Endodermal cell (in vitro differentiated cells): ENCODE results near the gene EAPP. TPM values are rescaled to one million over a fixed set of nuclear protein-coding genes. Genes with fewer than 3 reads are reported as not detected.

ENCODE experiments used
- DNase-seq: peaks from one replicate; pipeline ENCODE4 v3.0.0-alpha.2; 2017
- H3K27ac ChIP-seq: 2 replicates; pipeline ENCODE4 v1.5.1; 2013; ENCODE audit warnings: mild to moderate bottlenecking, low read depth, low read length, moderate library complexity
- H3K27me3 ChIP-seq: 2 replicates; pipeline ENCODE4 v1.6.1; 2013; ENCODE audit warnings: mild to moderate bottlenecking, low read length, moderate library complexity; ENCODE audit not compliant: insufficient read depth, control insufficient read depth, poor library complexity, severe bottlenecking
- H3K36me3 ChIP-seq: 2 replicates; pipeline ENCODE4 v1.7.0; 2013; ENCODE audit warnings: mild to moderate bottlenecking, low read length, moderate library complexity; ENCODE audit not compliant: control insufficient read depth, insufficient read depth
- H3K4me1 ChIP-seq: one replicate; pipeline ENCODE4 v1.7.0; 2013; ENCODE audit warnings: low read length; ENCODE audit not compliant: control insufficient read depth, insufficient read depth
- H3K4me3 ChIP-seq: 2 replicates; pipeline ENCODE4 v1.5.1; 2013; ENCODE audit warnings: mild to moderate bottlenecking, low read length, moderate library complexity
- H3K9ac ChIP-seq: 2 replicates; pipeline ENCODE4 v1.6.1; 2013; ENCODE audit warnings: mild to moderate bottlenecking, low read length, moderate library complexity; ENCODE audit not compliant: poor library complexity, severe bottlenecking; ENCODE audit errors: extremely low read depth
- H3K9me3 ChIP-seq: 2 replicates; pipeline ENCODE4 v1.6.1; 2013; ENCODE audit warnings: mild to moderate bottlenecking, low read length, moderate library complexity; ENCODE audit not compliant: control insufficient read depth
- H3K27ac Mint-ChIP-seq: 2 replicates; pipeline ENCODE4 v1.8.0; 2020; ENCODE audit warnings: mixed read lengths
- H3K27me3 Mint-ChIP-seq: 2 replicates; pipeline ENCODE4 v1.8.0; 2021; ENCODE audit warnings: mild to moderate bottlenecking, mixed read lengths; ENCODE audit not compliant: insufficient read depth
- H3K36me3 Mint-ChIP-seq: 2 replicates; pipeline ENCODE4 v1.8.0; 2020; ENCODE audit warnings: low read depth, mixed read lengths
- H3K4me1 Mint-ChIP-seq: 2 replicates; pipeline ENCODE4 v1.8.0; 2020; ENCODE audit warnings: mixed read lengths
- H3K4me3 Mint-ChIP-seq: 2 replicates; pipeline ENCODE4 v1.8.0; 2020; ENCODE audit warnings: mild to moderate bottlenecking, moderate library complexity, mixed read lengths
- H3K9me3 Mint-ChIP-seq: 2 replicates; pipeline ENCODE4 v1.8.0; 2020; ENCODE audit warnings: mild to moderate bottlenecking, mixed read lengths
- WGBS, 2 experiments: methylation state at CpG; one replicate each; pipeline versions ENCODE4 v1.1.5 to v1.1.7; 2013; ENCODE audit warnings: missing lambda C conversion rate in 2 of 2, mixed read lengths in 1 of 2; ENCODE audit not compliant: insufficient coverage in 1 of 2, insufficient read length in 1 of 2; 5-methylcytosine and 5-hydroxymethylcytosine counted together
- long read RNA-seq, 4 experiments: library from polyadenylated mRNA in 2 of 4; library from RNA in 1 of 4; library from capped mRNA in 1 of 4; stranded (forward) in 3 of 4; unstranded in 1 of 4; transcript quantifications; one replicate each; pipeline ENCODE4 v2.0.0, GENCODE V29; 2020 to 2021; ENCODE audit warnings: inconsistent platforms in 1 of 4
- polyA plus RNA-seq, 2 experiments: library from polyadenylated mRNA; stranded (reverse); fragments of 50-300 nt; gene quantifications; one replicate each; pipeline ENCODE4 v1.2.3, GENCODE V29; 2013
- total RNA-seq, 2 donors: library from RNA; stranded (reverse); fragmentation: NEBNext Ultra II Directional in 1 of 2; extraction: Animal tissue kit (Norgen Biotek cat#: 25700) in 1 of 2; gene quantifications; 2 replicates in 1 of 2; 3 replicates in 1 of 2; pipeline ENCODE4 v1.2.1, GENCODE V29; 2021
- TF ChIP-seq, protein P1 (sequence below): fragments of 200-600 bp; sonication (generic); conservative IDR thresholded peaks from 2 replicates; pipeline ENCODE4 v1.5.0; 2021; ENCODE audit warnings: antibody characterized with exemption, mild to moderate bottlenecking

EAPP gene, protein sequence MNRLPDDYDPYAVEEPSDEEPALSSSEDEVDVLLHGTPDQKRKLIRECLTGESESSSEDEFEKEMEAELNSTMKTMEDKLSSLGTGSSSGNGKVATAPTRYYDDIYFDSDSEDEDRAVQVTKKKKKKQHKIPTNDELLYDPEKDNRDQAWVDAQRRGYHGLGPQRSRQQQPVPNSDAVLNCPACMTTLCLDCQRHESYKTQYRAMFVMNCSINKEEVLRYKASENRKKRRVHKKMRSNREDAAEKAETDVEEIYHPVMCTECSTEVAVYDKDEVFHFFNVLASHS
- 10 to 100 TPM; 34.7 to 38.6 TPM for total RNA-seq
- polyA plus RNA-seq (2013, experiment 1 of 2) = 46.6 TPM
- polyA plus RNA-seq (2013, experiment 2 of 2) = 42.3 TPM
- long read RNA-seq, experiment 1, transcript EAPP-201 (6 exons, 1,321 nt) = major isoform, 15 of 23 reads
- long read RNA-seq, experiment 1, partial matches to known transcripts = 3 of 23 reads
- long read RNA-seq, experiment 1, other reads (novel, unspliced or antisense) = 3 of 23 reads
- long read RNA-seq, experiment 2, transcript EAPP-201 (6 exons, 1,321 nt) = major isoform, 44 of 49 reads
- long read RNA-seq, experiment 2, partial matches to known transcripts = 0 of 49 reads
- long read RNA-seq, experiment 2, other reads (novel, unspliced or antisense) = 5 of 49 reads
- long read RNA-seq, experiment 3, transcript EAPP-201 (6 exons, 1,321 nt) = major isoform, 50 of 61 reads
- long read RNA-seq, experiment 3, partial matches to known transcripts = 3 of 61 reads
- long read RNA-seq, experiment 3, other reads (novel, unspliced or antisense) = 8 of 61 reads
- long read RNA-seq, experiment 4, transcript EAPP-201 (6 exons, 1,321 nt) = major isoform, 43 of 46 reads
- long read RNA-seq, experiment 4, partial matches to known transcripts = 0 of 46 reads
- long read RNA-seq, experiment 4, other reads (novel, unspliced or antisense) = 3 of 46 reads

DNA sequence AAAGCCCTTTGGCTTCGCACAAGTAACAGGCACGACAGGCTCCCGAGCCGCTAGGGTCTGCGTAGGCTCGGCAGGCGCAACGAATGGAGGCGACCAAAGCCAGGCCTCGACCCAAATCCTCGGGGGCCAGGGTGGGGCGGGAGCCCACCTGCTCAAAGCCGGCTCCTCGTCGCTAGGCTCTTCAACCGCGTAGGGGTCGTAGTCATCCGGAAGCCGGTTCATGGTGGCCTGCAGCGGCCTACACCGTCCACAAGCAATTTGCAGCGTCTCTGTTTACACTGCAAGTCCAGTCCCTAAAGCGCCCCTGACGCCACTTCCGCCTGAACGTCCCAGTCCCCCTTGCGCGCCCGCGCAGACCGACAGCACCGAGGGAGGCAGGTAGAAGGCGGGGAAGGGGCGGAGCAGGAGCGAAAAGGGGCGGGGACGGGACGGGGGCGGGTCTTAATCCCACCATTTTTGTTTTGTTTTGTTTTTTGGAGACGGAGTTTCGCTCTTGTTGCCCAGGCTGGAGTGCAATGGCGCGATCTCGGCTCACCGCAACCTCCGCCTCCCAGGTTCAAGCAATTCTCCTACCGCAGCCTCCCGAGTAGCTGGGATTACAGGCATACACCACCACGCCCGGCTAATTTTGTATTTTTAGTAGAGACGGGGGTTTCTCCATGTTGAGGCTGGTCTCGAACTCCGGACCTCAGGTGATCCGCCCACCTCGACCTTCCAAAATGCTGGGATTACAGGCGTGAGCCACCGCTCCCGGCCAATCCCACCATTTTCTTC lies at the start of gene EAPP:
TSS of gene EAPP (minus strand) at position 295 of the 774 bp plus-strand sequence. CDS start at position 222, 73 bp downstream.
- WGBS, 2 experiments = 6 to 19% methylated on average over 21 to 59 of the region's 59 CpGs
- H3K27me3 Mint-ChIP-seq = no peaks in the 10 kb centered on the region
- Histone ChIP-seq H3K9ac (peak within 1 kb of the TSS; percentile 99), H3K36me3 (peaks cover 18% of the 10 kb centered on the region), H3K9me3 (no peaks in the 10 kb centered on the region), H3K27ac (peak within 1 kb of the TSS; percentile 94), H3K27me3 (no peaks in the 10 kb centered on the region), H3K4me1 (no peaks in the 10 kb centered on the region), H3K4me3 (peak within 1 kb of the TSS; percentile 100)
- H3K4me3 Mint-ChIP-seq = peak within 1 kb of the TSS; percentile 91
- TF ChIP-seq, protein P1, sequence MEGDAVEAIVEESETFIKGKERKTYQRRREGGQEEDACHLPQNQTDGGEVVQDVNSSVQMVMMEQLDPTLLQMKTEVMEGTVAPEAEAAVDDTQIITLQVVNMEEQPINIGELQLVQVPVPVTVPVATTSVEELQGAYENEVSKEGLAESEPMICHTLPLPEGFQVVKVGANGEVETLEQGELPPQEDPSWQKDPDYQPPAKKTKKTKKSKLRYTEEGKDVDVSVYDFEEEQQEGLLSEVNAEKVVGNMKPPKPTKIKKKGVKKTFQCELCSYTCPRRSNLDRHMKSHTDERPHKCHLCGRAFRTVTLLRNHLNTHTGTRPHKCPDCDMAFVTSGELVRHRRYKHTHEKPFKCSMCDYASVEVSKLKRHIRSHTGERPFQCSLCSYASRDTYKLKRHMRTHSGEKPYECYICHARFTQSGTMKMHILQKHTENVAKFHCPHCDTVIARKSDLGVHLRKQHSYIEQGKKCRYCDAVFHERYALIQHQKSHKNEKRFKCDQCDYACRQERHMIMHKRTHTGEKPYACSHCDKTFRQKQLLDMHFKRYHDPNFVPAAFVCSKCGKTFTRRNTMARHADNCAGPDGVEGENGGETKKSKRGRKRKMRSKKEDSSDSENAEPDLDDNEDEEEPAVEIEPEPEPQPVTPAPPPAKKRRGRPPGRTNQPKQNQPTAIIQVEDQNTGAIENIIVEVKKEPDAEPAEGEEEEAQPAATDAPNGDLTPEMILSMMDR = no peak
- no peaks in the 10 kb centered on the region for H3K9me3 Mint-ChIP-seq
- peaks cover 5% of the 10 kb centered on the region for H3K4me1 Mint-ChIP-seq
- peaks cover 3% of the 10 kb centered on the region for H3K36me3 Mint-ChIP-seq
- H3K27ac Mint-ChIP-seq = peak within 1 kb of the TSS; percentile 98
- peak; percentile 99 for DNase-seq

DNA sequence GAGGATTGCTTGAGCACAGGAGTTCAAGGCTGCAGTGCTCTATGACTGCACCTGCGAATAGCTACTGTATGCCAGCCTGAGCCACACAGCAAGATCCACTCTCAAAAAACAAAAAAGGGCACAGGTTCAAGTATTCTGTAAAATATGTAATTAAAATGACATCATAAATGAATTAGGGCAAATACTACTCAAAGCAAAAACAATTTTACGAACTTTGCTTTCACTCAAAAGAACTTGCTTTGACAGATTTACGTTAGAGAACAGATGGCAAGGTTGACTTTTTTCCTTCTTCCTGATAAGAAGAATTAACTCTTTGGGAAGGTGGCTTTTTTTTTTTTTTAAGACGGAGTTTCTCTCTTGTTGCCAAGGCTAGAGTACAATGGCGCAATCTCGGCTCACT lies 44.0 kb upstream of the EAPP start:
- H3K4me3 Mint-ChIP-seq = no peak overlapping the region
- no peaks in the 10 kb centered on the region for H3K4me1 ChIP-seq
- peaks cover 62% of the 10 kb centered on the region for H3K36me3 ChIP-seq
- H3K9me3 ChIP-seq = no peaks in the 10 kb centered on the region
- H3K9ac ChIP-seq = no peak overlapping the region
- no peaks in the 10 kb centered on the region for H3K4me1 Mint-ChIP-seq
- H3K27me3 Mint-ChIP-seq = no peaks in the 10 kb centered on the region
- peaks cover 70% of the 10 kb centered on the region for H3K36me3 Mint-ChIP-seq
- TF ChIP-seq, protein P1 = no peak
- WGBS, 2 experiments = 93 to 94% methylated on average over 2 to 6 of the region's 6 CpGs
- no peak overlapping the region for H3K27ac Mint-ChIP-seq
- H3K9me3 Mint-ChIP-seq = no peaks in the 10 kb centered on the region
- H3K4me3 ChIP-seq = no peak overlapping the region
- no peaks in the 10 kb centered on the region for H3K27me3 ChIP-seq
- no peak for DNase-seq
- no peak overlapping the region for H3K27ac ChIP-seq

DNA sequence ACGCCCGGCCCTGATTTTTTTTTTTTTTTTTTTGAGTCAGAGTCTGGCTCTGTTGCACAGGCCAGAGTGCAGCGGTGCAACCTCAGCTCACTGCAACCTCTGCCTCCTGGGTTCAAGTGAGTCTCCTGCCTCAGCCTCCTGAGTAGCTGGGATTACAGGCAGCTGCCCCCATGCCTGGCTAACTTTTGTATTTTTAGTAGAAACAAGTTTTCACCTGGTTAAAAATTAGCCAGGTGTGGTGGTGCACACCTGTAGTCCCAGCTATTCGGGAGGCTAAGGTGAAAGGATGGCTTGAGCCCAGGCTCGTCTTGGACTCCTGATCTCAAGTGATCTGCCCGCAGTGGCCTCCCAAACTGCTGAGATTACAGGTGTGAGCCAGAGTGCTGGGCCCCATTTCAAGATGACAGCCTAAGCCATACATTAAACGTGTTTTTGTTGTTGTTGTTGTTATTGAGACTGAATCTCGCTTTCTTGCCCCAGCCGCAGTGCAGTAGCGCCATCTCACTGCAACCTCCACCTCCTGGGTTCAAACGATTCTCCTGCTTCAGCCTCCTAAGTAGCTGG lies 42.7 kb upstream of the EAPP start:
- TF ChIP-seq, protein P1 = no peak
- H3K9me3 ChIP-seq = no peaks in the 10 kb centered on the region
- Mint-ChIP-seq H3K27me3 (no peaks in the 10 kb centered on the region), H3K4me1 (no peaks in the 10 kb centered on the region), H3K36me3 (peaks cover 64% of the 10 kb centered on the region), H3K27ac (no peak overlapping the region), H3K9me3 (no peaks in the 10 kb centered on the region), H3K4me3 (no peak overlapping the region)
- H3K27me3 ChIP-seq = no peaks in the 10 kb centered on the region
- no peak overlapping the region for H3K9ac ChIP-seq
- no peaks in the 10 kb centered on the region for H3K4me1 ChIP-seq
- H3K36me3 ChIP-seq = peaks cover 66% of the 10 kb centered on the region
- H3K27ac ChIP-seq = no peak overlapping the region
- no peak overlapping the region for H3K4me3 ChIP-seq
- no peak for DNase-seq
- 95 to 96% methylated on average over 8 to 11 of the region's 11 CpGs for WGBS, 2 experiments
